GM11168 (cell line): ENCODE results near the gene TNFRSF25.
"Not testable (repeated sequence)": the region's sequence is repeated elsewhere in the genome, so short reads cannot be mapped to it uniquely, and the experiment has no call there.

Experiments used
- in situ Hi-C: fragments of 300-500 bp; cut with MboI; formaldehyde crosslinking; loops from one replicate; pipeline ENCODE4 v1.12.0; 2022; ENCODE audit warnings: low sequenced_read_pairs; ENCODE audit not compliant: unreplicated experiment

The TNFRSF25 gene

GRCh38 chr1:6502000-6502891, 36.3 kb upstream of the TNFRSF25 start:
- in situ Hi-C loops = no loop called here

- in situ Hi-C loops = no loop called here
Measured at GRCh38 chr1:6501279-6501813, 35.4 kb upstream of the TNFRSF25 start.

GRCh38 chr1:6500544-6501278, 34.7 kb upstream of the TNFRSF25 start:
- in situ Hi-C loops = no loop called here

GRCh38 chr1:6499296-6499695, 33.3 kb upstream of the TNFRSF25 start:
- in situ Hi-C loops = no loop called here

- in situ Hi-C loops = no loop called here
Measured at GRCh38 chr1:6498576-6499111, 32.7 kb upstream of the TNFRSF25 start.

GRCh38 chr1:6497867-6498575, 32.0 kb upstream of the TNFRSF25 start:
- in situ Hi-C loops = no loop called here

GRCh38 chr1:6497215-6497866, 31.4 kb upstream of the TNFRSF25 start:
- in situ Hi-C loops = no loop called here

- in situ Hi-C loops = no loop called here
Measured at GRCh38 chr1:6496890-6497214, 30.9 kb upstream of the TNFRSF25 start.

- in situ Hi-C loops = no loop called here
Measured at GRCh38 chr1:6496365-6496721, 30.4 kb upstream of the TNFRSF25 start.

GRCh38 chr1:6495540-6496364, 29.8 kb upstream of the TNFRSF25 start:
- in situ Hi-C loops = no loop called here

GRCh38 chr1:6495041-6495441, 29.1 kb upstream of the TNFRSF25 start:
- in situ Hi-C loops = no loop called here

- in situ Hi-C loops = no loop called here
Measured at GRCh38 chr1:6494627-6495026, 28.7 kb upstream of the TNFRSF25 start.

- in situ Hi-C loops = not testable (repeated sequence)
Measured at GRCh38 chr1:6493834-6494223, 27.9 kb upstream of the TNFRSF25 start.

GRCh38 chr1:6491966-6492365, 26.0 kb upstream of the TNFRSF25 start:
- in situ Hi-C loops = no loop called here

GRCh38 chr1:6491480-6491962, 25.5 kb upstream of the TNFRSF25 start, which contains the start of gene PLEKHG5:
TSS of gene PLEKHG5 (minus strand) at chr1:6491667. CDS start at chr1:6477571, 14,096 bp downstream.
- in situ Hi-C loops = no loop called here

- in situ Hi-C loops = no loop called here
Measured at GRCh38 chr1:6491081-6491449, 25.1 kb upstream of the TNFRSF25 start.

GRCh38 chr1:6490181-6491080, 24.5 kb upstream of the TNFRSF25 start:
- in situ Hi-C loops = no loop called here

GRCh38 chr1:6489799-6490180, 23.8 kb upstream of the TNFRSF25 start:
- in situ Hi-C loops = no loop called here
